Gastrocnemius medialis (tissue), 4 donors: ENCODE results near the gene COL25A1. TPM values are rescaled to one million over a fixed set of nuclear protein-coding genes. Genes with fewer than 3 reads are reported as not detected.
A peak's percentile ranks its signal among the peaks of the same experiment; 100 is the strongest.

Source experiments
- ATAC-seq, 2 donors: fragments of 150-250 bp; one replicate each; pipeline ENCODE4 v1.9.1; 2016
- DNase-seq, 2 donors: peaks; one replicate each; pipeline ENCODE4 v3.0.0-alpha.2; 2019
- H3K27ac ChIP-seq, 4 donors: fragments of 200-600 bp; sonication (generic); 1 replicate in 1 of 4; 2 replicates in 3 of 4; pipeline ENCODE4 v1.5.1; 2016 to 2018; ENCODE audit warnings: mild to moderate bottlenecking in 2 of 4, moderate library complexity in 1 of 4
- H3K27me3 ChIP-seq, 3 donors: fragments of 200-600 bp; sonication (generic) in 2 of 3; 1 replicate in 1 of 3; 2 replicates in 2 of 3; pipeline versions ENCODE4 v1.5.1 to v1.6.0; 2016 to 2019; ENCODE audit warnings: mild to moderate bottlenecking in 1 of 3, moderate library complexity in 1 of 3
- H3K36me3 ChIP-seq, 2 donors: fragments of 200-600 bp; sonication (generic) in 1 of 2; one replicate each; pipeline ENCODE4 v1.5.1; 2017 to 2018
- H3K4me1 ChIP-seq, 2 donors: fragments of 200-600 bp; sonication (generic) in 1 of 2; one replicate each; pipeline ENCODE4 v1.5.1; 2016 to 2017; ENCODE audit warnings: mild to moderate bottlenecking in 2 of 2
- H3K4me3 ChIP-seq, 4 donors: fragments of 200-600 bp; sonication (generic) in 3 of 4; 1 replicate in 1 of 4; 2 replicates in 3 of 4; pipeline ENCODE4 v1.5.1; 2016 to 2019; ENCODE audit warnings: mild to moderate bottlenecking in 2 of 4
- H3K9me3 ChIP-seq, 3 donors: fragments of 200-600 bp; sonication (generic) in 2 of 3; 1 replicate in 1 of 3; 2 replicates in 2 of 3; pipeline ENCODE4 v1.5.1; 2016 to 2019
- CTCF ChIP-seq, 5 experiments: fragments of 450-650 bp in 3 of 5; fragments of 200-600 bp in 2 of 5; sonication (generic) in 2 of 5; IDR thresholded peaks in 4 of 5; conservative IDR thresholded peaks in 1 of 5; 1 replicate in 4 of 5; 2 replicates in 1 of 5; pipeline ENCODE4 v1.5.1; 2016 to 2019; ENCODE audit warnings: antibody characterized with exemption in 5 of 5, mild to moderate bottlenecking in 3 of 5, moderate library complexity in 3 of 5
- POLR2A ChIP-seq, 2 donors: fragments of 450-650 bp; IDR thresholded peaks; one replicate each; pipeline ENCODE4 v1.6.1; 2017; ENCODE audit warnings: antibody characterized with exemption in 2 of 2, mild to moderate bottlenecking in 2 of 2, moderate library complexity in 2 of 2
- in situ Hi-C, 4 donors: fragments of 200-750 bp; cut with MboI; loops; one replicate each; pipeline versions ENCODE4 v1.15.0 to v1.8.0; 2017; ENCODE audit warnings: low sequenced_read_pairs in 4 of 4
- intact Hi-C: fragments of 100-400 bp; cut with DNase I; formaldehyde crosslinking; loops from one replicate; pipeline ENCODE4 v1.15.1; 2023; ENCODE audit warnings: low total_unique reads
- total RNA-seq, 4 donors: library from RNA; depleted of rRNA; stranded (reverse); fragments of >200 nt; gene quantifications; one replicate each; pipeline versions ENCODE4 v1.1.0 to v1.2.3, GENCODE V29; 2016

The COL25A1 gene
- total RNA-seq, 4 donors from 2014 or later, result 0.27 to 2.0 (median 0.85) TPM; not detected in 1

- no peak for DNase-seq
- no peak overlapping the region for H3K27ac ChIP-seq
- H3K27me3 ChIP-seq, result no peaks in the 10 kb centered on the region
- TF ChIP-seq POLR2A (IDR thresholded peaks at IDR 0.05) (no peak), CTCF (IDR thresholded peaks at IDR 0.05 in 4 of 5, conservative IDR thresholded peaks at IDR 0.05 in 1 of 5) (no peak)
- no peaks in the 10 kb centered on the region for H3K36me3 ChIP-seq
- no peak for ATAC-seq
- no peaks in the 10 kb centered on the region for H3K9me3 ChIP-seq
- no peak overlapping the region for H3K4me3 ChIP-seq
- in situ Hi-C loops (no loop called here), intact Hi-C loops (no loop called here)
- H3K4me1 ChIP-seq, result no peaks in the 10 kb centered on the region
Measured at GRCh38 chr4:108930186-108930585, 372.3 kb downstream of the COL25A1 start.

- Histone ChIP-seq H3K4me3 (no peak overlapping the region), H3K4me1 (no peaks in the 10 kb centered on the region), H3K27me3 (no peaks in the 10 kb centered on the region), H3K27ac (no peak overlapping the region), H3K9me3 (no peaks in the 10 kb centered on the region), H3K36me3 (no peaks in the 10 kb centered on the region)
- intact Hi-C loops, result no loop called here
- DNase-seq, result no peak
- ATAC-seq, result no peak
- in situ Hi-C loops, result no loop called here
- TF ChIP-seq CTCF (IDR thresholded peaks at IDR 0.05 in 4 of 5, conservative IDR thresholded peaks at IDR 0.05 in 1 of 5) (no peak), POLR2A (IDR thresholded peaks at IDR 0.05) (no peak)
Measured at GRCh38 chr4:108926781-108927180, 375.7 kb downstream of the COL25A1 start.

- Histone ChIP-seq H3K27ac (no peak overlapping the region), H3K36me3 (no peaks in the 10 kb centered on the region), H3K9me3 (no peaks in the 10 kb centered on the region), H3K27me3 (no peaks in the 10 kb centered on the region), H3K4me1 (no peaks in the 10 kb centered on the region), H3K4me3 (no peak overlapping the region)
- in situ Hi-C loops (no loop called here), intact Hi-C loops (no loop called here)
- TF ChIP-seq POLR2A (IDR thresholded peaks at IDR 0.05), result no peak
- TF ChIP-seq CTCF (IDR thresholded peaks at IDR 0.05 in 4 of 5, conservative IDR thresholded peaks at IDR 0.05 in 1 of 5), result no peak
- ATAC-seq, result peak in 1 of 2 donors; percentile 33
- DNase-seq, result no peak
Measured at GRCh38 chr4:108926061-108926460, 376.4 kb downstream of the COL25A1 start.

- intact Hi-C loops, result no loop called here
- Histone ChIP-seq H3K27me3 (no peaks in the 10 kb centered on the region), H3K4me3 (no peak overlapping the region), H3K27ac (no peak overlapping the region), H3K4me1 (peaks cover 5 to 15% of the 10 kb centered on the region in 2 donors), H3K9me3 (no peaks in the 10 kb centered on the region), H3K36me3 (no peaks in the 10 kb centered on the region)
- in situ Hi-C loops, result no loop called here
- TF ChIP-seq POLR2A (IDR thresholded peaks at IDR 0.05) (no peak), CTCF (IDR thresholded peaks at IDR 0.05 in 4 of 5, conservative IDR thresholded peaks at IDR 0.05 in 1 of 5) (no peak)
- ATAC-seq (no peak), DNase-seq (no peak)
Measured at GRCh38 chr4:108922191-108922590, 380.3 kb downstream of the COL25A1 start.

- no peaks in the 10 kb centered on the region for H3K9me3 ChIP-seq
- TF ChIP-seq CTCF (IDR thresholded peaks at IDR 0.05 in 4 of 5, conservative IDR thresholded peaks at IDR 0.05 in 1 of 5) (no peak), POLR2A (IDR thresholded peaks at IDR 0.05) (no peak)
- no peak for DNase-seq
- H3K27ac ChIP-seq, result no peak overlapping the region
- in situ Hi-C loops, result no loop called here
- no peaks in the 10 kb centered on the region for H3K36me3 ChIP-seq
- intact Hi-C loops, result no loop called here
- no peak for ATAC-seq
- H3K4me1 ChIP-seq, result peaks cover 5 to 15% of the 10 kb centered on the region in 2 donors
- H3K27me3 ChIP-seq, result no peaks in the 10 kb centered on the region
- no peak overlapping the region for H3K4me3 ChIP-seq
Measured at GRCh38 chr4:108920395-108921087, 381.9 kb downstream of the COL25A1 start.
